ENCODE data around the gene ADCY1. TPM values are rescaled to one million over a fixed set of nuclear protein-coding genes. Genes with fewer than 3 reads are reported as not detected.
"Not testable (repeated sequence)": the region's sequence is repeated elsewhere in the genome, so short reads cannot be mapped to it uniquely, and the experiment has no call there.

The ADCY1 gene
- total and polyA plus RNA-seq, 2 donors (not counting 3 experiments of a cell fraction or from before 2014, with no cell fraction given), result 0.52 to 1.6 TPM

- Histone ChIP-seq H3K9me1 (replicated peaks; ENCODE audit: control insufficient read depth, extremely low read depth, insufficient read depth, low read length) (no peaks in the 10 kb centered on the region), H3K9me3 (replicated peaks; ENCODE audit: control insufficient read depth, insufficient read depth, low read length) (no peaks in the 10 kb centered on the region), H2AFZ (ENCODE audit: low read depth, low read length) (no peak overlapping the region), H3K4me1 (ENCODE audit: control insufficient read depth, extremely low read depth, insufficient read depth, low read length) (no peaks in the 10 kb centered on the region), H3K4me2 (ENCODE audit: insufficient read depth, low read length) (no peak overlapping the region), H3K36me3 (ENCODE audit: control insufficient read depth in 2 of 2, extremely low read depth in 1 of 2, insufficient read depth in 2 of 2, low read length in 2 of 2) (peaks cover 9 to 12% of the 10 kb centered on the region in 2 experiments), H3K27ac (ENCODE audit: insufficient read depth, low read depth, low read length) (no peak overlapping the region), H3K27me3 (ENCODE audit: control insufficient read depth in 2 of 2, insufficient read depth in 2 of 2, low read length in 2 of 2) (no peaks in the 10 kb centered on the region), H4K20me1 (replicated peaks; ENCODE audit: control insufficient read depth, extremely low read depth, insufficient read depth, low read length) (no peaks in the 10 kb centered on the region), H3K9ac (replicated peaks; ENCODE audit: extremely low read depth, insufficient read depth, low read length) (no peak overlapping the region), H3K4me3 (replicated peaks in 1 of 3; ENCODE audit: insufficient read depth in 1 of 3, low read depth in 1 of 3, low read length in 3 of 3) (no peak overlapping the region), H3K79me2 (ENCODE audit: control insufficient read depth, insufficient read depth, low read length) (no peaks in the 10 kb centered on the region)
- POLR2A ChIA-PET, result no interaction called here
- no peak for TF ChIP-seq EZH2 (IDR thresholded peaks at IDR 0.05; ENCODE audit: borderline replicate concordance, low read depth, low read length, severe bottlenecking)
- intact Hi-C loops (cut with micrococcal nuclease), result no loop called here
- CTCF ChIA-PET, result interaction anchor here (0.6 kb wide), 1 partner anchor 59 kb away, joined by 3 read pairs; no protein-coding TSS in a partner anchor
- no TSS peak for BruUV-seq (replicated peaks)
- DNase-seq (ENCODE audit: low read depth, low spot score) (no peak), FAIRE-seq (no peak)
- dilution Hi-C loops (cut with MboI; ENCODE audit: extremely low pct_ligation_motif_present, low sequenced_read_pairs), result no loop called here
These were observed 147.8 kb downstream of the ADCY1 start for GRCh38 chr7:45721686-45722598.

GRCh38 chr7:45725231-45725630 is 151.1 kb downstream of the ADCY1 start:
- CTCF ChIA-PET; DNase-seq (ENCODE audit: low read depth, low spot score); H4K20me1 ChIP-seq (replicated peaks; ENCODE audit: control insufficient read depth, extremely low read depth, insufficient read depth, low read length); H3K9me3 ChIP-seq (replicated peaks; ENCODE audit: control insufficient read depth, insufficient read depth, low read length); POLR2A ChIA-PET; BruUV-seq (replicated peaks); FAIRE-seq; H3K9me1 ChIP-seq (replicated peaks; ENCODE audit: control insufficient read depth, extremely low read depth, insufficient read depth, low read length); H3K27ac ChIP-seq (ENCODE audit: insufficient read depth, low read depth, low read length); H3K27me3 ChIP-seq (ENCODE audit: control insufficient read depth in 2 of 2, insufficient read depth in 2 of 2, low read length in 2 of 2); H3K4me3 ChIP-seq (replicated peaks in 1 of 3; ENCODE audit: insufficient read depth in 1 of 3, low read depth in 1 of 3, low read length in 3 of 3); H3K4me2 ChIP-seq (ENCODE audit: insufficient read depth, low read length); H3K4me1 ChIP-seq (ENCODE audit: control insufficient read depth, extremely low read depth, insufficient read depth, low read length); intact Hi-C loops (cut with micrococcal nuclease); dilution Hi-C loops (cut with MboI; ENCODE audit: extremely low pct_ligation_motif_present, low sequenced_read_pairs); H3K79me2 ChIP-seq (ENCODE audit: control insufficient read depth, insufficient read depth, low read length); H3K9ac ChIP-seq (replicated peaks; ENCODE audit: extremely low read depth, insufficient read depth, low read length); H2AFZ ChIP-seq (ENCODE audit: low read depth, low read length): not testable (repeated sequence)
- H3K36me3 ChIP-seq (ENCODE audit: control insufficient read depth in 2 of 2, extremely low read depth in 1 of 2, insufficient read depth in 2 of 2, low read length in 2 of 2), result peaks cover 9 to 13% of the 10 kb centered on the region in 2 experiments

Data from endothelial cell of umbilical vein (primary cell).